ENCODE results near the gene BRAT1.

GRCh38 chr7:2575046-2575732, 19.9 kb upstream of the BRAT1 start:
- TF ChIP-seq POLR2A (IDR thresholded peaks at IDR 0.05) (no peak), CTCF (IDR thresholded peaks at IDR 0.05) (no peak), POLR2AphosphoS5 (IDR thresholded peaks at IDR 0.05) (no peak)
